Liver (tissue), 9 donors: Measurements from ENCODE around the gene TNFRSF25. TPM values are rescaled to one million over a fixed set of nuclear protein-coding genes. Genes with fewer than 3 reads are reported as not detected.

Experiments used
- DNase-seq: peaks from one replicate; pipeline ENCODE4 v3.0.0-alpha.2; 2017; ENCODE audit warnings: low spot score
- H3K27ac ChIP-seq, 2 donors: one replicate each; pipeline ENCODE4 v1.7.0; 2013; ENCODE audit warnings: inconsistent platforms in 2 of 2, low read length in 2 of 2, control low read depth in 1 of 2, low read depth in 1 of 2, mild to moderate bottlenecking in 1 of 2
- H3K27me3 ChIP-seq, 4 donors: one replicate each; pipeline versions ENCODE4 v1.6.1 to v1.7.0; 2013; ENCODE audit warnings: low read length in 3 of 4, inconsistent platforms in 1 of 4, mild to moderate bottlenecking in 1 of 4, moderate library complexity in 1 of 4; ENCODE audit not compliant: control insufficient read depth in 4 of 4, insufficient read depth in 4 of 4
- H3K36me3 ChIP-seq, 4 donors: one replicate each; pipeline versions ENCODE4 v1.6.1 to v1.7.0; 2013; ENCODE audit warnings: low read length in 3 of 4, mild to moderate bottlenecking in 3 of 4, low read depth in 1 of 4, moderate library complexity in 1 of 4; ENCODE audit not compliant: control insufficient read depth in 4 of 4, insufficient read depth in 3 of 4
- H3K4me1 ChIP-seq, 4 donors: one replicate each; pipeline versions ENCODE4 v1.6.1 to v1.7.0; 2013; ENCODE audit warnings: low read length in 3 of 4, mild to moderate bottlenecking in 3 of 4, moderate library complexity in 1 of 4; ENCODE audit not compliant: control insufficient read depth in 4 of 4, insufficient read depth in 4 of 4
- H3K4me3 ChIP-seq, 3 donors: one replicate each; pipeline versions ENCODE4 v1.6.1 to v1.7.0; 2013; ENCODE audit warnings: low read length in 3 of 3, control low read depth in 1 of 3, low read depth in 1 of 3, mild to moderate bottlenecking in 1 of 3
- H3K9ac ChIP-seq, 2 donors: one replicate each; pipeline ENCODE4 v1.7.0; 2013; ENCODE audit warnings: low read length in 2 of 2, mild to moderate bottlenecking in 2 of 2, moderate library complexity in 2 of 2, control low read depth in 1 of 2, low read depth in 1 of 2
- H3K9me3 ChIP-seq, 4 donors: one replicate each; pipeline versions ENCODE4 v1.6.1 to v1.7.0; 2013; ENCODE audit warnings: low read length in 3 of 4; ENCODE audit not compliant: control insufficient read depth in 4 of 4
- EGR1 ChIP-seq, 2 donors: IDR thresholded peaks; 2 replicates each; pipeline ENCODE4 v1.6.1; 2016 to 2018; ENCODE audit warnings: antibody characterized with exemption in 2 of 2, low read depth in 2 of 2
- FOXA1 ChIP-seq: IDR thresholded peaks from 2 replicates; pipeline ENCODE4 v1.6.1; 2016; ENCODE audit warnings: antibody characterized with exemption
- FOXA2 ChIP-seq: IDR thresholded peaks from 2 replicates; pipeline ENCODE4 v1.6.1; 2016; ENCODE audit warnings: antibody characterized with exemption
- HNF4G ChIP-seq: IDR thresholded peaks from 2 replicates; pipeline ENCODE4 v1.6.1; 2016; ENCODE audit warnings: antibody characterized with exemption
- JUND ChIP-seq, 2 donors: IDR thresholded peaks; 2 replicates each; pipeline ENCODE4 v1.6.1; 2016; ENCODE audit warnings: antibody characterized with exemption in 2 of 2
- RAD21 ChIP-seq, 2 donors: IDR thresholded peaks; 2 replicates each; pipeline ENCODE4 v1.6.1; 2016; ENCODE audit warnings: antibody characterized with exemption in 2 of 2, mild to moderate bottlenecking in 2 of 2
- REST ChIP-seq: IDR thresholded peaks from 2 replicates; pipeline ENCODE4 v1.6.1; 2016; ENCODE audit warnings: antibody characterized with exemption, mild to moderate bottlenecking
- RXRA ChIP-seq, 2 donors: IDR thresholded peaks; 2 replicates each; pipeline ENCODE4 v1.6.1; 2017 to 2018; ENCODE audit warnings: antibody characterized with exemption in 2 of 2, mild to moderate bottlenecking in 1 of 2
- SP1 ChIP-seq: IDR thresholded peaks from 2 replicates; pipeline ENCODE4 v1.6.1; 2018; ENCODE audit warnings: antibody characterized with exemption, mild to moderate bottlenecking
- WGBS: extraction: QIAGEN DNeasy Blood & Tissue Kit; methylation state at CpG from one replicate; pipeline ENCODE4 v1.1.7; 2013; 5-methylcytosine and 5-hydroxymethylcytosine counted together
- polyA plus RNA-seq, 2 donors: library from polyadenylated mRNA; stranded (reverse) in 1 of 2; unstranded in 1 of 2; fragments of 200-250 nt in 1 of 2; fragments of >200 nt in 1 of 2; fragmentation: Nextera tagmentation in 1 of 2; extraction: Ambion mirVana in 1 of 2; gene quantifications; one replicate each; pipeline versions ENCODE4 v1.2.1 to v1.2.3, GENCODE V29; 2013 to 2015
- total RNA-seq, 2 donors: library from RNA; depleted of rRNA; stranded (reverse); fragments of >200 nt; gene quantifications; one replicate each; pipeline ENCODE4 v1.2.3, GENCODE V29; 2014
- TF ChIP-seq, protein P1 (sequence below): IDR thresholded peaks from 2 replicates; pipeline ENCODE4 v1.6.1; 2016; ENCODE audit warnings: antibody characterized with exemption
- TF ChIP-seq, protein P2 (sequence below): IDR thresholded peaks from 2 replicates; pipeline ENCODE4 v1.6.1; 2016; ENCODE audit warnings: antibody characterized with exemption
- TF ChIP-seq, protein P3 (sequence below): IDR thresholded peaks from 2 replicates; pipeline ENCODE4 v1.6.1; 2016; ENCODE audit warnings: antibody characterized with exemption
- donor health status: healthy.
- donor health status: healthy.
- donor health status: healthy.
- donor health status: healthy.
- donor health status: healthy.

Gene TNFRSF25
- total and polyA plus RNA-seq, 4 donors: 0.78 to 2.6 (median 2.0) TPM

GRCh38 chr1:6509919-6510291 lies 43.9 kb upstream of the TNFRSF25 start (continued):
- TF ChIP-seq, protein P1, sequence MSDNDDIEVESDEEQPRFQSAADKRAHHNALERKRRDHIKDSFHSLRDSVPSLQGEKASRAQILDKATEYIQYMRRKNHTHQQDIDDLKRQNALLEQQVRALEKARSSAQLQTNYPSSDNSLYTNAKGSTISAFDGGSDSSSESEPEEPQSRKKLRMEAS: no peak
- TF ChIP-seq EGR1 (IDR thresholded peaks at IDR 0.05; ENCODE audit: low read depth in 2 of 2): no peak
- TF ChIP-seq RAD21 (IDR thresholded peaks at IDR 0.05): no peak
- TF ChIP-seq HNF4G: no peak
- TF ChIP-seq FOXA2: no peak
- TF ChIP-seq, protein P2, sequence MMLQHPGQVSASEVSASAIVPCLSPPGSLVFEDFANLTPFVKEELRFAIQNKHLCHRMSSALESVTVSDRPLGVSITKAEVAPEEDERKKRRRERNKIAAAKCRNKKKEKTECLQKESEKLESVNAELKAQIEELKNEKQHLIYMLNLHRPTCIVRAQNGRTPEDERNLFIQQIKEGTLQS: no peak

DNA sequence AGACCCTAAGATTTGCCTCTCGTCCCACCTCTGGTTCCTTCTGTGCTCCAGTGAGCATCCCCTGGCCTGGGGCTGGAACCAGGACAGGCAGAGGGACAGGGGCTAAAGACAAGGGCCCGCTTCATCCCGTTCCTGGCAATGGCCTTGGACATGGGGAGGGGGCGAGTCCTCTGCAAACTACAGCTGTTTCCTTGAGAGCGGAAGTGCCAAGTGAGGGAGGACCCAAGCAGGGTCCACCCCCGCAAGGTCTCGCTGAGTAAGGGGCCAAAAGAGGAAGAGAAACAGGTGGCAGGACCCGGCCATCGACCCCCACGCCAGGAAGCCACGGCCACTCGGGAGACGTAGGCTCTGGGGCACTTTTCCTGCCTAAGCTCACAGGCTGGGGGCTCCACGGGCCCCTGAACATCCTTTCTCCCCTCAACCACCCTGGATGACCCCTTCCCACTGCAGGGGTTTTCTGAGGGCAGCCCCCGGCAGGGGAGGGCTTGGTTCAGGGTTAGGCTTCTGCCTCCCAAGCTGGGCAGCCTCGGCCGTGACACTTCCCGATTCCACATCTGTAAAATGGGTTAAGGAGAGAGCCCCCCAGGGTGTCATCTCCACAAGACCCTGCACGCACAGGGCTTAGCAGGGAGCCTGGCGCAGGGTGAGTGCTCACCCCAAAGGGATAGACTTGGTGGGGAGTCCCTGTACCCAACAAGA lies 43.4 kb upstream of the TNFRSF25 start:
- H3K27ac ChIP-seq: no peak overlapping the region
- H3K36me3 ChIP-seq: no peaks in the 10 kb centered on the region
- no peak for DNase-seq
- no peaks in the 10 kb centered on the region for H3K4me1 ChIP-seq
- TF ChIP-seq, protein P1: no peak
- TF ChIP-seq SP1 (no peak), RXRA (IDR thresholded peaks at IDR 0.05) (no peak), RAD21 (IDR thresholded peaks at IDR 0.05) (no peak), JUND (IDR thresholded peaks at IDR 0.05) (no peak), REST (no peak), FOXA1 (no peak), FOXA2 (no peak), EGR1 (IDR thresholded peaks at IDR 0.05; ENCODE audit: low read depth in 2 of 2) (no peak)
- 76% methylated on average over 20 of the region's 20 CpGs for WGBS
- H3K27me3 ChIP-seq: no peaks in the 10 kb centered on the region
- H3K9ac ChIP-seq: no peak overlapping the region
- no peaks in the 10 kb centered on the region for H3K9me3 ChIP-seq
- no peak overlapping the region for H3K4me3 ChIP-seq

GRCh38 chr1:6508816-6509189 lies 42.8 kb upstream of the TNFRSF25 start:
- no peak overlapping the region for H3K9ac ChIP-seq
- no peak for DNase-seq
- H3K9me3 ChIP-seq: no peaks in the 10 kb centered on the region
- no peak overlapping the region for H3K4me3 ChIP-seq
- no peaks in the 10 kb centered on the region for H3K36me3 ChIP-seq
- no peaks in the 10 kb centered on the region for H3K27me3 ChIP-seq
- TF ChIP-seq HNF4G: no peak
- no peak for TF ChIP-seq FOXA2
- TF ChIP-seq, protein P2: no peak
- no peak for TF ChIP-seq REST
- TF ChIP-seq, protein P3, sequence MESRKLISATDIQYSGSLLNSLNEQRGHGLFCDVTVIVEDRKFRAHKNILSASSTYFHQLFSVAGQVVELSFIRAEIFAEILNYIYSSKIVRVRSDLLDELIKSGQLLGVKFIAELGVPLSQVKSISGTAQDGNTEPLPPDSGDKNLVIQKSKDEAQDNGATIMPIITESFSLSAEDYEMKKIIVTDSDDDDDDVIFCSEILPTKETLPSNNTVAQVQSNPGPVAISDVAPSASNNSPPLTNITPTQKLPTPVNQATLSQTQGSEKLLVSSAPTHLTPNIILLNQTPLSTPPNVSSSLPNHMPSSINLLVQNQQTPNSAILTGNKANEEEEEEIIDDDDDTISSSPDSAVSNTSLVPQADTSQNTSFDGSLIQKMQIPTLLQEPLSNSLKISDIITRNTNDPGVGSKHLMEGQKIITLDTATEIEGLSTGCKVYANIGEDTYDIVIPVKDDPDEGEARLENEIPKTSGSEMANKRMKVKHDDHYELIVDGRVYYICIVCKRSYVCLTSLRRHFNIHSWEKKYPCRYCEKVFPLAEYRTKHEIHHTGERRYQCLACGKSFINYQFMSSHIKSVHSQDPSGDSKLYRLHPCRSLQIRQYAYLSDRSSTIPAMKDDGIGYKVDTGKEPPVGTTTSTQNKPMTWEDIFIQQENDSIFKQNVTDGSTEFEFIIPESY: no peak
- WGBS: 94% methylated on average over 11 of the region's 11 CpGs
- no peak overlapping the region for H3K27ac ChIP-seq
- no peaks in the 10 kb centered on the region for H3K4me1 ChIP-seq
